AG09309 (cell line): ENCODE results near the gene TMEM191C.
"Not testable (repeated sequence)": the region's sequence is repeated elsewhere in the genome, so short reads cannot be mapped to it uniquely, and the experiment has no call there.

Experiments
- DNase-seq: peaks from one replicate; pipeline ENCODE4 v3.0.0-alpha.2; 2010; ENCODE audit warnings: low read depth
- H3K4me3 ChIP-seq: 2 replicates; pipeline ENCODE4 v1.5.1; 2011; ENCODE audit warnings: mild to moderate bottlenecking, low read depth, low read length, moderate library complexity; ENCODE audit not compliant: control insufficient read depth

TMEM191C gene

DNA sequence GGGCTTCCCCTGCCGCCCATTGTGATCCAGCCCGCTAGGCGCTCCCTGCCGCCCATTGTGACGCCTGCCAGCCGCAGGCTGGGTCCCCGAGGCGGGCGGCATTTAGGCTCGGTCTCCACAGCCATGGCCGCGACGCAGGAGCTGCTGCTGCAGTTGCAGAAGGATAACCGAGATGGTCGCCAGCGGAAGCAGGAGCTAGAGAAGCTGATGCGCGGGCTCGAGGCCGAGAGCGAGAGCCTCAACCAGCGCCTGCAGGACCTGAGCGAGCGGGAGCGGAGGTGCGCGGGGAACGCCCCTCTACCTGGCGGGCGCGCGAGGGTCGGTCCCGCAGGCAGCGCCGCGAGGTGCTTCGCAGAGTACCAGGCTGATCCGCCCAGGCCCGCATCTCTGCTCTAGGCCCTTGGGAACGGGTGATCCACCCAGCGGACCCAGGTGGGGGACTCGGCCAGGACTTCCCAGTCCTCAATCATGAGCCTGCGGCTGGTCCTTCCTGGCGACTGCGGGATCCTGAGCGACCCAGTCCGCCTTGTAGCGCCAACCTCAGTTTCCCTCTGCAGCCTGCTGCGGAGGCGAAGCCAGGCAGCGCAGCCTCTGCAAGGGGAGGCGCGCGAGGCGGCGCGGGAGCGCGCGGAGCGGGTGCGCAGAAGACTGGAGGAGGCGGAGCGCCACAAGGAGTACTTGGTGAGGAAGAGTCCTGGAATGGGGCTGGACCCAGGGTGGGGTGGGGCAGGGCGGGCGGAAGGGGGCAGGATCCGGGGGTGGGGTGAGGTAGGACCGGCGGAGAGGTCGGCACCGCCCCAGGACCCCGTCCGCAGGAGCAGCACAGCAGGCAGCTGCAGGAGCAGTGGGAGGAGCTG is at the start of gene TMEM191C:
TMEM191C (plus strand) TSS at position 51 of the 857 bp plus-strand sequence; CDS start at position 124, 73 bp downstream.
- DNase-seq, result not testable (repeated sequence)
- H3K4me3 ChIP-seq, result peak within 1 kb of the TSS; percentile 38

DNA sequence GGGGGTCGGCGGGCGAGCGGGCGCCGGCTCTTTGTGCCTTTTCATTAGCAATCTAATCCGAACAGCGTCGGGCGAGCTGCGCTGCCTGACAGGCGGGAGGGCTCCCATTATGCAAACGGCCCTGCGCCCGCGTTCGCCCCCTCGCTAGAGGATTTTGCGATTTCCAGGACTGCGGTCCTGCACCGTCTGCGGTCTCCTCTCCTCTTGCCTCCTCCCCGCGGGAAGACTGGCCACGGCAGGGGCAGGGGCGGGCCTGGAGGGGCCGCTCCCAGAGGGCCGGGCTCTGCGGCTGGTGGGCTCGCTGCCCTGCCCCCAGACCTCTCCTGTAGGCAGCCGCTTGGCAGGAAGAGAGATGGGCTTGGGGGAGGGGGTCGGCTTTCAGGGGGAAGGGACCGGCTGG is 49.3 kb upstream of the TMEM191C start:
- not testable (repeated sequence) for DNase-seq
- H3K4me3 ChIP-seq, result peak overlapping the region; percentile 40

GRCh38 chr22:21418974-21419638 is 48.1 kb upstream of the TMEM191C start:
- not testable (repeated sequence) for H3K4me3 ChIP-seq, DNase-seq

DNA sequence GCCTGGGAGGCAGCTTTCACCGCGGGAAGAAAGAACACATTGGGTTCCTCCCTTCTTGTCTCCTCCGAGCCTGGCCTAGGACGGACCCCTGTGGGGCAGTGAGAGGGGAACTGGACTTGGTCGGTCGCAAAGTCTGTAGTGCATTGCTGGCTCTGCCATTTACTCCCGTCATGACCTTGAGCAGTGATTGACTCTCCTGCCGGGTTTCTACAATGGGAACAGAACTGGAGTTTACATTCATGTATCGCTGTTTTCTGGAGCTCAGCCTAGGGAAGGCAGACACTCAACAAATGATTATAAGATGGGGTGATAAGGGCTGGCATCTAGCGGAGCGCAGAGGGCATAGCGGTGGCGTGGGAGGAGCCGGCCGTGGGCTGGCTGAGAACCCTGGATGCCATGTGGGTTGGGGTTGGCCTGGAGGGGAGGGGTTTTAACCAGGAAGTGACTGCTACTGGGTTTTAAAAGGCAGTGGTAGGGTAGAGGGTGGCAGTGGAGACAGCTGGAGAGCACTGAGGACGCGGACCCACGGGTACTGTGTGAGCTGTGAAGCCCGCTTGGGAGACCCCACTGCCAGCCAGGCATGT is 46.9 kb upstream of the TMEM191C start:
- DNase-seq, H3K4me3 ChIP-seq: not testable (repeated sequence)

DNA sequence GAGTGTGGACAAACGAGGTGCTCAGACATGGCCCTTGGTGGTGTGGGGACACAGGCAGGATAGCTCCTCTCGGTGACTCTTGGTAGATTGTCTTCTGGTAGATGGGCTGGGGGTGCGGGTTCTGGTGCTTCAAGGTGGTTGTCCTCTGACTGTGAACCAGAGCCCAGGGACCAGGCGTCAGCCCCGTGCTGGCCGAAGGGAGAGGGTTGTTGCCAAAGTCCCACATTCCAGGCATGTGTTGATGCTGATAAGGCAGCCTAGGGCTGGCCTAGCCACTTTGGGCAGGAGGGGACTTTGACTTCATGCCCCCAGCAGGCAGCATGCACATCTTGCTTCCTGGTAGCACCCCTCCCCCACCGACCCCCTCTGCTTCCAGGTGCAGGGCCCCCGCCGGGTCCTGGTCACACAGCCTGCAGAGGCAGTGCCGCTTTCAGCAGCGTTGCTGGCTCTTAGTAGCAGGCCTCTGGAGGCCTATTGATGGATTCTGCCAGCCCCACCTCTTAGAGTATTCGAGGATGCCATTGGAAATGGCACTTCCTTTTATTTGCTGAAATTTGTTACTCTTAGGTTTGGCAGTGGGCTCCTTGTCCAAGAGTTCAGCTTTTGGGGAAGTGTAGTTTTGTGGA is 43.0 kb upstream of the TMEM191C start:
- not testable (repeated sequence) for H3K4me3 ChIP-seq, DNase-seq

DNA sequence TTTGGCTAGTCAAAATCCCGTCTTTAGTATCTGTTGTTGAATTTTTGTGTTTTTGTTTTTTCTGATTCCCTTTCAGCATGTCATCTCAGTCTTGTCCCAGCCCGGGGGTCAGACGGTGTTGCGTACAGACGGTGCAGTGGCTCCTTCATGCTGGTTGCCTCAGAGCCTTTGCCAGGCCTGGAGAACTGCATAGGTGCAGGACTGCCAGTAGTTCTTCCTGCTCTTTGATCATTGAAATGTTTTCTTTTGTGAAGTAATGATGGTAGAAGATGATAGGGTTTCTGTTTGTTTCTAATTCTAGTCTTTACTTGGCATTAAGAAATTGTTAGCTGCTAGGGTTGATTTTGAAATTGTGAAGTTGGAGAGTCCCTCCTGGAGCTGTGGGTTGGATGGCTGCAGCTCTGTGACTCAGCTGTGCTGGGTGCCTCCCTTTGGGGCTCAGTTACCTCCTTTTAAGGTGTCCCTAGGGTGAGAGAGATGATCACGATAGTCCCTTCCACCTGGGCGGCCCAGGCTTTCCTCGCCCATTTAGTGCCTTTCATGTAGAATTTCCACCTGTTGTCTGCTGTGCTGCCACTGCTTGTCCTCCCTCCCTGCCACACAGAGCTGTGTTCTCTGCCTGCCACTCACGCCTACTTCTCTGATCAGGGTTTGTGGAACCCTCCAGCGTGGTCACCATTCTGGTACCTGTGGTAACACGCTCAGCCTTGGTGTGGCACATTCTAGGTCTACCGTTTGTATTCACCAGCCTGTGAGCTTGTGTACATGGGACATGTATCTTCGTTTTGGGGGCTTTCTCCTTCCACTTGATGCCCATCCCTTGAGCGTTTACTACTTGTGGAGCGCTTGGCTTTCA is 32.6 kb upstream of the TMEM191C start:
- DNase-seq, H3K4me3 ChIP-seq: not testable (repeated sequence)

DNA sequence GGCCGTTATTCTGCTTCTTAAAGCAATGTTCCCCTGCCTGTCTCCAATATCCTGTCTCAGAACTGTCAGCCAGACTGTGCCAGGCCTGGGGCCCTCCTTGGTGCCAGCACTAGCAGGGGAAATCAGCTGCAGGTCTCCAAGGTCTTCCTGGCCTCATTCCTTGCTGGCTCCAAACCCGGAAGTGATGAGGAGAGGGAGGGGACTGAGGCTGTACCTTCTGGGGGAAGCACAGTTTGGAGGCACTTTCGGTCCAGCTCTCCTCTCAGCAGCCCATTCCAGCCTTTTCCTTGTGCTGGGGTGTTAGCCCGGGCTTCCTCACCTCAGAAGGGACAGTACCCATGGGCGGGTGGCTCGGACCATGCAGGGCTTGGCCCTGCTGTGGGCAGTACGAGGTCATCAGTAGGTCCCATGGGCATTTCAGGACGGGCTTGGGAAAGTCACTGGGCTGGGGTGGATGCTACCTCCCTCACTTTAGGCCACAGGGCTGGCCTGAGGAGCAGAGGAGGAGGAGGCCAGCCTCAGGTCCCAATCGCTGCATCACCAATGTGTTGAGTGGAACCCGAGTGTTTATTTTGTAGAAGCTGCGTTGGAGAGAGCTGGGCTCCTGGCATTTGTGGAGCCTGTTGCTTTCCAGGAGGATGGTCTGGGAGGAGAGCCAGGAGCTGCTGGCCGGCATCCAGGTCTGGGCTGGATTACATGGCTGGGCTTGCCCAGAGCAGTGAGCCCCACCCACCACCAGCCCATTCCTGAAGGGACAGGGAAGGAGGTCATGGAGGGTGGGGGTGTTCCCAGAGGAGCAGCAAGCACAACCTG is 31.0 kb upstream of the TMEM191C start:
- not testable (repeated sequence) for DNase-seq, H3K4me3 ChIP-seq

DNA sequence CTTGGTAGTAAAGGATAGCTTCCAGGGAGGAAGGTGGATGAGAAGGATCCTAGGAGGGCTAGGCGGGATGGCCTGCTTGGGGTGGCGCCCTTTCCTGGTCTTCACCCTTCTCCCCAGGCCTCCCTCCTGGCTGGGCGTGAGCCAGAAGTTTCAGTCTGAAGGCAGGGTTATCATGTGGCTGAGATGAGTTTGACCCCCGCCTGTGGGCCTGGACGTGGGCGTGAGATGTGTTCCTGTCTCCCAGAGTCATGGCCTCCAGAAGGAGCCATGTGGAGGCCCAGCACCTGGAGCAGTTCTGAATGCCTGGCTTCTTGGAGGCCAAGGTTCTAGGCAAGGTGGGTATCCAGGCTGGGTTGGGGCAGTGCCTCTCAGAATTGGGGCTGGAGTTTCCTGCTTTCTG is 29.2 kb upstream of the TMEM191C start:
- H3K4me3 ChIP-seq, DNase-seq: not testable (repeated sequence)

- not testable (repeated sequence) for DNase-seq, H3K4me3 ChIP-seq
These were observed 27.1 kb upstream of the TMEM191C start for GRCh38 chr22:21440018-21440636.

DNA sequence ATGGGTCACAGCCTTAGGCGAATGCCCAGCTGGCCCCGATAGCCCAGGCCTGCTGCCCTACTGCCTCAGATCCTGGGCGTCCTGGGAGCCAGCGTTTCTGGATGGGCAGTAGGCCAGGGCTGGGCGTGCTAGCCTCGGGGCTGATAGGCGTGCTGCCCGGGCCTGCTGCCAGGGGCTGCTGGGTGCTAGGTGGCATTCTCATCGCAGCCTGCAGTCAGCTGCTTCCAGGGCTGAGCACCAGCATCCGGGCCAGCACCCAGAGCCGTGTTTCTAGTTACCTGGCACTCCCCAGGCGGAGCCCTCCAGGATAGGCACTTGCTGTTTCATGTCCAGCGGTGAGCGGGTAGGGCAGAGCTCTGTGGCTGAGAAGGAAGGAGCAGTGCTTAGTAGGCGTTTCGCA is 26.5 kb upstream of the TMEM191C start:
- not testable (repeated sequence) for H3K4me3 ChIP-seq, DNase-seq

- DNase-seq, H3K4me3 ChIP-seq: not testable (repeated sequence)
These were observed 26.0 kb upstream of the TMEM191C start for GRCh38 chr22:21441170-21441569.

- not testable (repeated sequence) for H3K4me3 ChIP-seq, DNase-seq
These were observed 25.1 kb upstream of the TMEM191C start for GRCh38 chr22:21442123-21442522.

- H3K4me3 ChIP-seq, DNase-seq: not testable (repeated sequence)
These were observed 24.5 kb upstream of the TMEM191C start for GRCh38 chr22:21442646-21443045.
